A549 (cell line): Measurements from ENCODE around the gene UNC5C.

ENCODE experiments used
- CHD4 ChIP-seq: fragments of 200-600 bp; sonication (generic); IDR thresholded peaks from 2 replicates; pipeline ENCODE4 v1.6.1; 2016; ENCODE audit warnings: antibody characterized with exemption, mild to moderate bottlenecking, borderline replicate concordance
- EP300 ChIP-seq, 2 experiments: fragments of >200 bp; sonication (Bioruptor Twin); formaldehyde crosslinking; IDR thresholded peaks; 2 replicates in 1 of 2; 3 replicates in 1 of 2; pipeline ENCODE4 v1.6.1; 2016 to 2017
- HDAC2 ChIP-seq: fragments of 200-600 bp; sonication (generic); IDR thresholded peaks from 2 replicates; pipeline ENCODE4 v1.6.1; 2016
- JUN ChIP-seq, 2 experiments: fragments of >200 bp; sonication (Bioruptor Twin); formaldehyde crosslinking; IDR thresholded peaks; 2 replicates in 1 of 2; 3 replicates in 1 of 2; pipeline ENCODE4 v1.6.1; 2016 to 2017
- RAD21 ChIP-seq, 2 experiments: fragments of >200 bp in 1 of 2; sonication (Bioruptor Twin) in 1 of 2; formaldehyde crosslinking in 1 of 2; IDR thresholded peaks in 1 of 2; conservative IDR thresholded peaks in 1 of 2; 2 replicates in 1 of 2; 3 replicates in 1 of 2; pipeline ENCODE4 v1.6.1; 2012 to 2018; ENCODE audit warnings: inconsistent platforms in 1 of 2
- TF ChIP-seq, protein P1 (sequence below): IDR thresholded peaks from 2 replicates; pipeline ENCODE4 v1.6.1; 2012
- TF ChIP-seq, protein P2 (sequence below): fragments of >200 bp; sonication (Bioruptor Twin); formaldehyde crosslinking; IDR thresholded peaks from 3 replicates; pipeline ENCODE4 v1.5.1; 2016
- TF ChIP-seq, protein P3 (sequence below): fragments of 200-600 bp; sonication (generic); IDR thresholded peaks from 2 replicates; pipeline ENCODE4 v1.6.1; 2016; ENCODE audit warnings: antibody characterized with exemption, mild to moderate bottlenecking, moderate library complexity
- TF ChIP-seq, protein P4 (sequence below): fragments of >200 bp; sonication (Bioruptor Twin); formaldehyde crosslinking; IDR thresholded peaks from 3 replicates; pipeline ENCODE4 v1.6.1; 2016

DNA sequence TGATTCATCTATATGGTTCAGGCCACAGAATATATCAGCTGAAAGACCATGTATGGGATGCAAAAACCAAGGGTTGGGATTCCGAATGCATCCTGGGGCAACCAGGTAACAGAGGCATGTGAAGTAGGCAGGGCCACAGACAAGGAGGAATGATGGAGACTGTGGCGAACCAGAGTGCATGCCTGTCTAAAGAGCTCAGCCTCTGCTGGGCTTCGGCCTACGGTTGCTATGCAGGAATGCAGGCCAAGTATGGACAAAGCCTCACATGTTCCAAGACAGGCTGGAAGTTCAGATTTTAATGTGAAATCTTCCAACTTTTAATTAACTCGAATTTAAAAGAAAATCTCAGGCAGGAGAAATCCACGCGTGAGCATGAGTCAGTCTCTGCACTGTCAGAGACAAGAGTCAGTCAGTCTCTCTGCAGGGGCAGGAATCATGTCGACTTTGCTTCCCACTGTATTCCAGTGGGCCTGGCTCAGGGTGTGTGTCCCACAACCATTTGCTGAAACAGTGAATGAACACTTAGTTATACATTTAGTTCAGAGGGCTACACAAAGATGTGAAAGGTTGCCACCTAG lies 344.4 kb downstream of the UNC5C start:
- TF ChIP-seq, protein P1, sequence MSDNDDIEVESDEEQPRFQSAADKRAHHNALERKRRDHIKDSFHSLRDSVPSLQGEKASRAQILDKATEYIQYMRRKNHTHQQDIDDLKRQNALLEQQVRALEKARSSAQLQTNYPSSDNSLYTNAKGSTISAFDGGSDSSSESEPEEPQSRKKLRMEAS: no peak
- TF ChIP-seq CHD4 (no peak), EP300 (IDR thresholded peaks at IDR 0.05) (no peak), HDAC2 (no peak), JUN (IDR thresholded peaks at IDR 0.05) (no peak), RAD21 (conservative IDR thresholded peaks at IDR 0.05 in 1 of 2, IDR thresholded peaks at IDR 0.05 in 1 of 2) (no peak)
- TF ChIP-seq, protein P2, sequence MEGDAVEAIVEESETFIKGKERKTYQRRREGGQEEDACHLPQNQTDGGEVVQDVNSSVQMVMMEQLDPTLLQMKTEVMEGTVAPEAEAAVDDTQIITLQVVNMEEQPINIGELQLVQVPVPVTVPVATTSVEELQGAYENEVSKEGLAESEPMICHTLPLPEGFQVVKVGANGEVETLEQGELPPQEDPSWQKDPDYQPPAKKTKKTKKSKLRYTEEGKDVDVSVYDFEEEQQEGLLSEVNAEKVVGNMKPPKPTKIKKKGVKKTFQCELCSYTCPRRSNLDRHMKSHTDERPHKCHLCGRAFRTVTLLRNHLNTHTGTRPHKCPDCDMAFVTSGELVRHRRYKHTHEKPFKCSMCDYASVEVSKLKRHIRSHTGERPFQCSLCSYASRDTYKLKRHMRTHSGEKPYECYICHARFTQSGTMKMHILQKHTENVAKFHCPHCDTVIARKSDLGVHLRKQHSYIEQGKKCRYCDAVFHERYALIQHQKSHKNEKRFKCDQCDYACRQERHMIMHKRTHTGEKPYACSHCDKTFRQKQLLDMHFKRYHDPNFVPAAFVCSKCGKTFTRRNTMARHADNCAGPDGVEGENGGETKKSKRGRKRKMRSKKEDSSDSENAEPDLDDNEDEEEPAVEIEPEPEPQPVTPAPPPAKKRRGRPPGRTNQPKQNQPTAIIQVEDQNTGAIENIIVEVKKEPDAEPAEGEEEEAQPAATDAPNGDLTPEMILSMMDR: no peak
- TF ChIP-seq, protein P3, sequence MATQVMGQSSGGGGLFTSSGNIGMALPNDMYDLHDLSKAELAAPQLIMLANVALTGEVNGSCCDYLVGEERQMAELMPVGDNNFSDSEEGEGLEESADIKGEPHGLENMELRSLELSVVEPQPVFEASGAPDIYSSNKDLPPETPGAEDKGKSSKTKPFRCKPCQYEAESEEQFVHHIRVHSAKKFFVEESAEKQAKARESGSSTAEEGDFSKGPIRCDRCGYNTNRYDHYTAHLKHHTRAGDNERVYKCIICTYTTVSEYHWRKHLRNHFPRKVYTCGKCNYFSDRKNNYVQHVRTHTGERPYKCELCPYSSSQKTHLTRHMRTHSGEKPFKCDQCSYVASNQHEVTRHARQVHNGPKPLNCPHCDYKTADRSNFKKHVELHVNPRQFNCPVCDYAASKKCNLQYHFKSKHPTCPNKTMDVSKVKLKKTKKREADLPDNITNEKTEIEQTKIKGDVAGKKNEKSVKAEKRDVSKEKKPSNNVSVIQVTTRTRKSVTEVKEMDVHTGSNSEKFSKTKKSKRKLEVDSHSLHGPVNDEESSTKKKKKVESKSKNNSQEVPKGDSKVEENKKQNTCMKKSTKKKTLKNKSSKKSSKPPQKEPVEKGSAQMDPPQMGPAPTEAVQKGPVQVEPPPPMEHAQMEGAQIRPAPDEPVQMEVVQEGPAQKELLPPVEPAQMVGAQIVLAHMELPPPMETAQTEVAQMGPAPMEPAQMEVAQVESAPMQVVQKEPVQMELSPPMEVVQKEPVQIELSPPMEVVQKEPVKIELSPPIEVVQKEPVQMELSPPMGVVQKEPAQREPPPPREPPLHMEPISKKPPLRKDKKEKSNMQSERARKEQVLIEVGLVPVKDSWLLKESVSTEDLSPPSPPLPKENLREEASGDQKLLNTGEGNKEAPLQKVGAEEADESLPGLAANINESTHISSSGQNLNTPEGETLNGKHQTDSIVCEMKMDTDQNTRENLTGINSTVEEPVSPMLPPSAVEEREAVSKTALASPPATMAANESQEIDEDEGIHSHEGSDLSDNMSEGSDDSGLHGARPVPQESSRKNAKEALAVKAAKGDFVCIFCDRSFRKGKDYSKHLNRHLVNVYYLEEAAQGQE: no peak
- TF ChIP-seq, protein P4, sequence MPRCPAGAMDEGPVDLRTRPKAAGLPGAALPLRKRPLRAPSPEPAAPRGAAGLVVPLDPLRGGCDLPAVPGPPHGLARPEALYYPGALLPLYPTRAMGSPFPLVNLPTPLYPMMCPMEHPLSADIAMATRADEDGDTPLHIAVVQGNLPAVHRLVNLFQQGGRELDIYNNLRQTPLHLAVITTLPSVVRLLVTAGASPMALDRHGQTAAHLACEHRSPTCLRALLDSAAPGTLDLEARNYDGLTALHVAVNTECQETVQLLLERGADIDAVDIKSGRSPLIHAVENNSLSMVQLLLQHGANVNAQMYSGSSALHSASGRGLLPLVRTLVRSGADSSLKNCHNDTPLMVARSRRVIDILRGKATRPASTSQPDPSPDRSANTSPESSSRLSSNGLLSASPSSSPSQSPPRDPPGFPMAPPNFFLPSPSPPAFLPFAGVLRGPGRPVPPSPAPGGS: no peak
